HEK293T (cell line): Measurements from ENCODE around the gene TIMP2.

Source experiments
- BHLHE40 ChIP-seq: fragments of 450-650 bp; IDR thresholded peaks from 2 replicates; pipeline ENCODE4 v1.6.1; 2016; ENCODE audit warnings: mild to moderate bottlenecking, moderate library complexity, borderline replicate concordance
- CTBP1 ChIP-seq: fragments of 450-650 bp; IDR thresholded peaks from 2 replicates; pipeline ENCODE4 v1.6.1; 2016; ENCODE audit warnings: borderline replicate concordance
- ELF4 ChIP-seq: fragments of 450-650 bp; IDR thresholded peaks from 2 replicates; pipeline ENCODE4 v1.6.1; 2017; ENCODE audit warnings: antibody characterized with exemption
- FOXA1 ChIP-seq: fragments of 450-650 bp; IDR thresholded peaks from 2 replicates; pipeline ENCODE4 v1.6.1; 2016; ENCODE audit warnings: mild to moderate bottlenecking
- FOXM1 ChIP-seq: fragments of 450-650 bp; IDR thresholded peaks from 2 replicates; pipeline ENCODE4 v1.6.1; 2017; ENCODE audit warnings: mild to moderate bottlenecking, borderline replicate concordance
- HDGF ChIP-seq: fragments of 450-650 bp; IDR thresholded peaks from 2 replicates; pipeline ENCODE4 v1.6.1; 2017; ENCODE audit warnings: antibody characterized with exemption, borderline replicate concordance
- L3MBTL2 ChIP-seq: fragments of 450-650 bp; conservative IDR thresholded peaks from 2 replicates; pipeline ENCODE4 v1.6.1; 2016; ENCODE audit warnings: mild to moderate bottlenecking
- NFRKB ChIP-seq: fragments of 450-650 bp; IDR thresholded peaks from 2 replicates; pipeline ENCODE4 v1.6.1; 2016; ENCODE audit warnings: mild to moderate bottlenecking, moderate library complexity
- SP1 ChIP-seq: fragments of 450-650 bp; IDR thresholded peaks from 2 replicates; pipeline ENCODE4 v1.6.1; 2017
- SUZ12 ChIP-seq: fragments of 450-650 bp; IDR thresholded peaks from 2 replicates; pipeline ENCODE4 v1.6.1; 2016; ENCODE audit warnings: mild to moderate bottlenecking
- ZNF384 ChIP-seq: fragments of 450-650 bp; IDR thresholded peaks from 2 replicates; pipeline ENCODE4 v1.6.1; 2016
- TF ChIP-seq, protein P1 (sequence below): fragments of 450-650 bp; IDR thresholded peaks from 2 replicates; pipeline ENCODE4 v1.6.1; 2016

DNA sequence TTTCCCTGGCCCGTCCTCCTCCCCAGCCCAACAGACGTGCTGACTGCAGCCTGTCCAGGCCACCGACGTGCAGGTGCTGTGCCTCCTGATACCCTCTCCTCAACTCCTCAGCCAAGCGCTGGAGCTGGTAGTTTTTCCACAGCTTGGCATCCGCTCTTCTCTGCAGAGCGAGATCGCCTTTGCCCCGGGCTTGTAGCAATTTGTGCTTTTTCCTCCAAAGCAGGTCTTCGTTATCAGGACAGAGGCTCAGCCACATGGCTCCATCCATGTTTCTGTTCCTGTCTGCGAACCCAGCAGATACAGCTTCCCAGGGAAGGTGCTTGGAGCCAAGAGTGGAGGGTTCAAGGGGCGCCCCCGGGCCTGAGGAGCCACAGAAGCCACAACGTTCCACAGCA lies 33.1 kb downstream of the TIMP2 start:
- TF ChIP-seq ELF4 = no peak
- TF ChIP-seq ZNF384 = no peak
- TF ChIP-seq FOXA1 = no peak
- no peak for TF ChIP-seq SP1
- TF ChIP-seq FOXM1 = no peak
- TF ChIP-seq, protein P1, sequence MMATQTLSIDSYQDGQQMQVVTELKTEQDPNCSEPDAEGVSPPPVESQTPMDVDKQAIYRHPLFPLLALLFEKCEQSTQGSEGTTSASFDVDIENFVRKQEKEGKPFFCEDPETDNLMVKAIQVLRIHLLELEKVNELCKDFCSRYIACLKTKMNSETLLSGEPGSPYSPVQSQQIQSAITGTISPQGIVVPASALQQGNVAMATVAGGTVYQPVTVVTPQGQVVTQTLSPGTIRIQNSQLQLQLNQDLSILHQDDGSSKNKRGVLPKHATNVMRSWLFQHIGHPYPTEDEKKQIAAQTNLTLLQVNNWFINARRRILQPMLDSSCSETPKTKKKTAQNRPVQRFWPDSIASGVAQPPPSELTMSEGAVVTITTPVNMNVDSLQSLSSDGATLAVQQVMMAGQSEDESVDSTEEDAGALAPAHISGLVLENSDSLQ = no peak
- no peak for TF ChIP-seq SUZ12
- TF ChIP-seq HDGF = no peak
- TF ChIP-seq L3MBTL2 = no peak
- TF ChIP-seq BHLHE40 = no peak
- TF ChIP-seq CTBP1 = no peak
- no peak for TF ChIP-seq NFRKB
